Endothelial cell of umbilical vein (primary cell): ENCODE data around the gene RCOR1. TPM values are rescaled to one million over a fixed set of nuclear protein-coding genes. Genes with fewer than 3 reads are reported as not detected.

Experiments used
- BruUV-seq: library from RNA; stranded (reverse); fragments of 400-500 nt; replicated peaks from 2 replicates; lab custom pipeline; 2021; lab: Mats Ljungman, UMichigan
- CTCF ChIA-PET: fragments of 300-600, 350-600 bp; sonication (Branson Sonifier 250); formaldehyde crosslinking; loops from one replicate; lab custom pipeline; 2021; ENCODE audit warnings: antibody characterized with exemption, inconsistent platforms; lab: Charles Lee
- POLR2A ChIA-PET: fragments of 300-600, 350-600 bp; sonication (Branson Sonifier 250); formaldehyde crosslinking; loops from one replicate; lab custom pipeline; 2021; ENCODE audit warnings: antibody characterized with exemption, inconsistent platforms; lab: Charles Lee
- DNase-seq: peaks from one replicate; pipeline ENCODE4 v3.0.0-alpha.2; 2011; ENCODE audit warnings: low read depth, low spot score
- FAIRE-seq: peaks from 2 replicates; lab custom pipeline; 2011; peaks lifted over from hg19 to GRCh38; lab: Jason Lieb, UNC
- H2AFZ ChIP-seq: 2 replicates; pipeline ENCODE4 v1.6.0; 2012; ENCODE audit warnings: low read depth, low read length, control low read depth, inconsistent platforms
- H3K27ac ChIP-seq: 2 replicates; pipeline ENCODE4 v1.5.1; 2011; ENCODE audit warnings: low read depth, mild to moderate bottlenecking, control low read depth, low read length, moderate library complexity; ENCODE audit not compliant: insufficient read depth
- H3K27me3 ChIP-seq, 2 experiments: 2 replicates each; pipeline versions ENCODE4 v1.6.0 to v1.6.1; 2011; ENCODE audit warnings: low read length in 2 of 2, mixed read lengths in 1 of 2; ENCODE audit not compliant: control insufficient read depth in 2 of 2, insufficient read depth in 2 of 2
- H3K36me3 ChIP-seq, 2 experiments: 2 replicates in 1 of 2; 3 replicates in 1 of 2; pipeline ENCODE4 v1.5.1; 2011; ENCODE audit warnings: low read length in 2 of 2, mild to moderate bottlenecking in 1 of 2, moderate library complexity in 1 of 2; ENCODE audit not compliant: control insufficient read depth in 2 of 2, insufficient read depth in 2 of 2; ENCODE audit errors: extremely low read depth in 1 of 2
- H3K4me1 ChIP-seq: 3 replicates; pipeline ENCODE4 v1.5.1; 2011; ENCODE audit warnings: mild to moderate bottlenecking, low read length; ENCODE audit not compliant: control insufficient read depth, insufficient read depth; ENCODE audit errors: extremely low read depth
- H3K4me2 ChIP-seq: 2 replicates; pipeline ENCODE4 v1.6.1; 2011; ENCODE audit warnings: low read length, control low read depth, mixed read lengths; ENCODE audit not compliant: insufficient read depth
- H3K4me3 ChIP-seq, 3 experiments: fragments of 200-600 bp in 1 of 3; sonication (generic), shearing (Covaris generic) in 1 of 3; replicated peaks in 1 of 3; 2 replicates each; pipeline ENCODE4 v1.5.1; 2011 to 2016; ENCODE audit warnings: control low read depth in 3 of 3, low read length in 3 of 3, mild to moderate bottlenecking in 2 of 3, inconsistent platforms in 1 of 3, low read depth in 1 of 3, moderate library complexity in 1 of 3; ENCODE audit not compliant: insufficient read depth in 1 of 3
- H3K79me2 ChIP-seq: 2 replicates; pipeline ENCODE4 v1.6.0; 2012; ENCODE audit warnings: low read length, inconsistent platforms; ENCODE audit not compliant: control insufficient read depth, insufficient read depth
- H3K9ac ChIP-seq: replicated peaks from 2 replicates; pipeline ENCODE3; 2011; ENCODE audit warnings: low read length, control low read depth; ENCODE audit not compliant: insufficient read depth; ENCODE audit errors: extremely low read depth
- H3K9me1 ChIP-seq: replicated peaks from 3 replicates; pipeline ENCODE4 v1.6.0; 2011; ENCODE audit warnings: mild to moderate bottlenecking, low read length; ENCODE audit not compliant: control insufficient read depth, insufficient read depth; ENCODE audit errors: extremely low read depth
- H3K9me3 ChIP-seq: replicated peaks from 2 replicates; pipeline ENCODE4 v1.5.1; 2012; ENCODE audit warnings: low read length, inconsistent platforms; ENCODE audit not compliant: control insufficient read depth, insufficient read depth
- H4K20me1 ChIP-seq: replicated peaks from 2 replicates; pipeline ENCODE3; 2011; ENCODE audit warnings: mild to moderate bottlenecking, low read length; ENCODE audit not compliant: control insufficient read depth, insufficient read depth; ENCODE audit errors: extremely low read depth
- EZH2 ChIP-seq: IDR thresholded peaks from 2 replicates; pipeline ENCODE4 v1.6.1; 2012; ENCODE audit warnings: borderline replicate concordance, low read depth, mild to moderate bottlenecking, moderate library complexity, low read length, inconsistent platforms; ENCODE audit not compliant: severe bottlenecking
- FOS ChIP-seq: IDR thresholded peaks from 2 replicates; pipeline ENCODE4 v1.6.1; 2011; ENCODE audit warnings: mild to moderate bottlenecking, low read length, moderate library complexity, borderline replicate concordance; ENCODE audit not compliant: insufficient read depth
- GATA2 ChIP-seq: IDR thresholded peaks from 2 replicates; pipeline ENCODE4 v1.7.0; 2011; ENCODE audit warnings: low read depth, mild to moderate bottlenecking, moderate library complexity, mixed read lengths, low read length; ENCODE audit not compliant: insufficient read length, insufficient read depth
- JUN ChIP-seq: IDR thresholded peaks from 2 replicates; pipeline ENCODE4 v1.6.1; 2011; ENCODE audit warnings: borderline replicate concordance, low read depth; ENCODE audit not compliant: insufficient read length, insufficient read depth
- MYC ChIP-seq: IDR thresholded peaks from one replicate; pipeline ENCODE4 v1.6.1; 2011; ENCODE audit warnings: mild to moderate bottlenecking, low read depth, low read length
- POLR2A ChIP-seq: IDR thresholded peaks from 2 replicates; pipeline ENCODE4 v1.6.1; 2012; ENCODE audit warnings: low read depth, mild to moderate bottlenecking, control low read depth, low read length
- POLR2AphosphoS5 ChIP-seq: IDR thresholded peaks from 2 replicates; pipeline ENCODE4 v1.6.1; 2012; ENCODE audit warnings: low read depth, mild to moderate bottlenecking, control low read depth, low read length, moderate library complexity; ENCODE audit not compliant: insufficient read depth
- dilution Hi-C: fragments of 300-500 bp; cut with MboI; formaldehyde crosslinking; loops from one replicate; pipeline ENCODE4 v1.15.0; 2019; ENCODE audit warnings: low sequenced_read_pairs; ENCODE audit not compliant: extremely low pct_ligation_motif_present
- intact Hi-C: fragments of 100-400 bp; cut with micrococcal nuclease; formaldehyde crosslinking; loops from one replicate; pipeline ENCODE4 v1.10.0; 2022
- polyA plus RNA-seq, 4 experiments: library from polyadenylated mRNA; depleted of rRNA in 3 of 4; stranded (reverse) in 3 of 4; unstranded in 1 of 4; fragments of >200 nt; gene quantifications; 2 replicates each; pipeline versions ENCODE4 v1.2.1 to v1.2.3, GENCODE V29; 2011 to 2012; ENCODE audit warnings: missing spikeins in 1 of 4
- total RNA-seq: library from RNA; stranded (reverse); gene quantifications from 2 replicates; pipeline ENCODE4 v1.2.3, GENCODE V29; 2021
- TF ChIP-seq, protein P1 (sequence below): IDR thresholded peaks from 2 replicates; pipeline ENCODE4 v1.6.1; 2011; ENCODE audit not compliant: insufficient read depth, insufficient read length
- TF ChIP-seq, protein P2 (sequence below), 2 donors: IDR thresholded peaks; 1 replicate in 1 of 2; 2 replicates in 1 of 2; pipeline ENCODE4 v1.5.1; 2011; ENCODE audit warnings: low read length in 2 of 2, mild to moderate bottlenecking in 2 of 2, moderate library complexity in 2 of 2, control low read depth in 1 of 2, inconsistent platforms in 1 of 2, low read depth in 1 of 2; ENCODE audit not compliant: insufficient read depth in 1 of 2; ENCODE audit errors: extremely low read depth in 1 of 2

The RCOR1 gene
- total and polyA plus RNA-seq, 2 donors (not counting 3 experiments of a cell fraction or from before 2014, with no cell fraction given), result 15.6 to 32.2 TPM

DNA sequence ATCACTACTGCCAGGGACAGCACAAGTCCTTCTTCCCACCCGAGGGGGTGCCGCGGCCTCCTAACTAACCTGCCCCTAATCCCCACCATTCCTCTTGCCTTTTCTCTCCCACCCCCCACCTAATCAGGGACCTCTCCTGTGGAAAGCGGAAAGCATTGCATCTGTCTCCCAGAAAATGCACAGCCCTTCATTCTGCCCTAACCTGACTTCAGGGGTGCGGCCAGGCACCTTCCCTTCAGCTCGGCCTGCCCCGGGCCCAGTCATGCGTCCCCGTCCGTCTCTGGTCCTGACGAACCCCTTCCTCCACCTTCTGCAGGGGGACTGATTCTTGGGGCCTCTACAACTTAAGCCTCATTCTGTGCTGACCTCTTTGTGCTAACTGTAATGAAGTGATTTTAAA lies 140.9 kb downstream of the RCOR1 start:
- Histone ChIP-seq H3K4me1 (no peaks in the 10 kb centered on the region), H4K20me1 (no peaks in the 10 kb centered on the region), H3K27ac (no peak overlapping the region), H2AFZ (no peak overlapping the region), H3K9ac (no peak overlapping the region), H3K4me2 (no peak overlapping the region), H3K36me3 (peaks cover 0 to 8% of the 10 kb centered on the region in 2 experiments), H3K9me3 (no peaks in the 10 kb centered on the region), H3K9me1 (no peaks in the 10 kb centered on the region), H3K79me2 (no peaks in the 10 kb centered on the region), H3K4me3 (no peak overlapping the region), H3K27me3 (no peaks in the 10 kb centered on the region)
- POLR2A ChIA-PET, result no interaction called here
- BruUV-seq, result no TSS peak
- intact Hi-C loops, result no loop called here
- no peak for FAIRE-seq
- dilution Hi-C loops, result no loop called here
- DNase-seq, result no peak
- TF ChIP-seq, protein P1, sequence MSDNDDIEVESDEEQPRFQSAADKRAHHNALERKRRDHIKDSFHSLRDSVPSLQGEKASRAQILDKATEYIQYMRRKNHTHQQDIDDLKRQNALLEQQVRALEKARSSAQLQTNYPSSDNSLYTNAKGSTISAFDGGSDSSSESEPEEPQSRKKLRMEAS, result no peak
- TF ChIP-seq, protein P2, sequence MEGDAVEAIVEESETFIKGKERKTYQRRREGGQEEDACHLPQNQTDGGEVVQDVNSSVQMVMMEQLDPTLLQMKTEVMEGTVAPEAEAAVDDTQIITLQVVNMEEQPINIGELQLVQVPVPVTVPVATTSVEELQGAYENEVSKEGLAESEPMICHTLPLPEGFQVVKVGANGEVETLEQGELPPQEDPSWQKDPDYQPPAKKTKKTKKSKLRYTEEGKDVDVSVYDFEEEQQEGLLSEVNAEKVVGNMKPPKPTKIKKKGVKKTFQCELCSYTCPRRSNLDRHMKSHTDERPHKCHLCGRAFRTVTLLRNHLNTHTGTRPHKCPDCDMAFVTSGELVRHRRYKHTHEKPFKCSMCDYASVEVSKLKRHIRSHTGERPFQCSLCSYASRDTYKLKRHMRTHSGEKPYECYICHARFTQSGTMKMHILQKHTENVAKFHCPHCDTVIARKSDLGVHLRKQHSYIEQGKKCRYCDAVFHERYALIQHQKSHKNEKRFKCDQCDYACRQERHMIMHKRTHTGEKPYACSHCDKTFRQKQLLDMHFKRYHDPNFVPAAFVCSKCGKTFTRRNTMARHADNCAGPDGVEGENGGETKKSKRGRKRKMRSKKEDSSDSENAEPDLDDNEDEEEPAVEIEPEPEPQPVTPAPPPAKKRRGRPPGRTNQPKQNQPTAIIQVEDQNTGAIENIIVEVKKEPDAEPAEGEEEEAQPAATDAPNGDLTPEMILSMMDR (IDR thresholded peaks at IDR 0.05; ENCODE audit: extremely low read depth in 1 of 2, insufficient read depth in 1 of 2, low read depth in 1 of 2, low read length in 2 of 2), result no peak
- no peak for TF ChIP-seq MYC
- TF ChIP-seq POLR2AphosphoS5, result no peak
- no peak for TF ChIP-seq GATA2
- no peak for TF ChIP-seq JUN
- no peak for TF ChIP-seq POLR2A
- TF ChIP-seq FOS, result no peak
- TF ChIP-seq EZH2, result no peak
- CTCF ChIA-PET, result no interaction called here
